ENCODE data around the gene CCR5AS.

CCR5AS gene

DNA sequence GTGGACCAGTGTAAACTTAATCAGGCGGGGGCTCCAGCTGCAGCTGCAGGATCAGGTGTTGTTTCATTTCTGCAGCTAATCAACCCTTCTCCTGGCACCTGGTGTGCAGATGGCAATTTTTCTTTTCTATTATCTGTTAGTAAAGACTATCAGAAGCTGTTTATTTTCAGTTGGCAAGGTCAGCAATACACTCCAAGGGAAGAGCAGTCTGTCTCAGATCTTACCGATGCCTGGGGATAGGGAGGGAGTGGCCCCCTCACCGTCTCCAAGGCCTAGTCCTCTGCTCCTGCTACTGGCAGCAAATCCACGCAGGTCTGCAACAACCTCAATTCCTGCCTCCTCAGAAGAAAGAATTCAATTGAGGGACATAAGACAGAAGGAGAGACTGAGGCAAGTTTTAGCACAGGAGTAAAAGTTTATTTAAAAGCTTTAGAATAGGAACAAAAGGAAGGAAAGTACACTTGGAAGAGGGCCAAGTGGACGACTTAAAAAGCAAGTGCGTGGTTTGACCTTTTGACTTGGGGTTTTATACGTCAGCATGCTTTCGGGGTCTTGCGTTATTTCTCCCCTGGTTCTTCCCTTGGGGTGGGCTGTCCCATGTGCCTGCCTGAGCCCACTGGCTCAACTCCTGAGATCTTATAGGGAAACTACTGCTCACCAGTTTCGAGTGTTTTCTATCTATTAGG, 9.4 kb upstream of the CCR5AS start:
- Mint-ChIP-seq H3K9me3 (no peaks in the 10 kb centered on the region), H3K27me3 (ENCODE audit: low read depth) (no peaks in the 10 kb centered on the region), H3K4me3 (no peak overlapping the region), H3K27ac (no peak overlapping the region), H3K4me1 (peaks cover 22% of the 10 kb centered on the region), H3K36me3 (no peaks in the 10 kb centered on the region)
- TF ChIP-seq, protein P1, sequence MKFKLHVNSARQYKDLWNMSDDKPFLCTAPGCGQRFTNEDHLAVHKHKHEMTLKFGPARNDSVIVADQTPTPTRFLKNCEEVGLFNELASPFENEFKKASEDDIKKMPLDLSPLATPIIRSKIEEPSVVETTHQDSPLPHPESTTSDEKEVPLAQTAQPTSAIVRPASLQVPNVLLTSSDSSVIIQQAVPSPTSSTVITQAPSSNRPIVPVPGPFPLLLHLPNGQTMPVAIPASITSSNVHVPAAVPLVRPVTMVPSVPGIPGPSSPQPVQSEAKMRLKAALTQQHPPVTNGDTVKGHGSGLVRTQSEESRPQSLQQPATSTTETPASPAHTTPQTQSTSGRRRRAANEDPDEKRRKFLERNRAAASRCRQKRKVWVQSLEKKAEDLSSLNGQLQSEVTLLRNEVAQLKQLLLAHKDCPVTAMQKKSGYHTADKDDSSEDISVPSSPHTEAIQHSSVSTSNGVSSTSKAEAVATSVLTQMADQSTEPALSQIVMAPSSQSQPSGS (CRISPR knock-in tag; IDR thresholded peaks at IDR 0.05; ENCODE audit: borderline replicate concordance, low read depth), result no peak
- TF ChIP-seq, protein P2, sequence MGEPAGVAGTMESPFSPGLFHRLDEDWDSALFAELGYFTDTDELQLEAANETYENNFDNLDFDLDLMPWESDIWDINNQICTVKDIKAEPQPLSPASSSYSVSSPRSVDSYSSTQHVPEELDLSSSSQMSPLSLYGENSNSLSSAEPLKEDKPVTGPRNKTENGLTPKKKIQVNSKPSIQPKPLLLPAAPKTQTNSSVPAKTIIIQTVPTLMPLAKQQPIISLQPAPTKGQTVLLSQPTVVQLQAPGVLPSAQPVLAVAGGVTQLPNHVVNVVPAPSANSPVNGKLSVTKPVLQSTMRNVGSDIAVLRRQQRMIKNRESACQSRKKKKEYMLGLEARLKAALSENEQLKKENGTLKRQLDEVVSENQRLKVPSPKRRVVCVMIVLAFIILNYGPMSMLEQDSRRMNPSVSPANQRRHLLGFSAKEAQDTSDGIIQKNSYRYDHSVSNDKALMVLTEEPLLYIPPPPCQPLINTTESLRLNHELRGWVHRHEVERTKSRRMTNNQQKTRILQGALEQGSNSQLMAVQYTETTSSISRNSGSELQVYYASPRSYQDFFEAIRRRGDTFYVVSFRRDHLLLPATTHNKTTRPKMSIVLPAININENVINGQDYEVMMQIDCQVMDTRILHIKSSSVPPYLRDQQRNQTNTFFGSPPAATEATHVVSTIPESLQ (CRISPR knock-in tag; IDR thresholded peaks at IDR 0.05), result no peak
- no peak for TF ChIP-seq ZBTB21 (CRISPR knock-in tag; IDR thresholded peaks at IDR 0.05; ENCODE audit: borderline replicate concordance)
- TF ChIP-seq ZNF232 (CRISPR knock-in tag; IDR thresholded peaks at IDR 0.05), result no peak
- TF ChIP-seq NR3C1 (CRISPR knock-in tag; conservative IDR thresholded peaks at IDR 0.05; ENCODE audit: low read depth), result no peak
- TF ChIP-seq TCF7 (CRISPR knock-in tag; IDR thresholded peaks at IDR 0.05; ENCODE audit: low read depth), result no peak
- no peak for TF ChIP-seq KAT7 (CRISPR knock-in tag; IDR thresholded peaks at IDR 0.05; ENCODE audit: borderline replicate concordance)
- ATAC-seq, result no peak
- CTCF ChIA-PET, result interaction anchor here (1.5 kb wide), 1 partner anchor 38 kb away, joined by 5 read pairs; no protein-coding TSS in a partner anchor
- POLR2A ChIA-PET, result interaction anchor here (0.6 kb wide), 1 partner anchor 881 kb away, joined by 4 read pairs; no protein-coding TSS in a partner anchor
- no peak for DNase-seq (ENCODE audit: low spot score)

DNA sequence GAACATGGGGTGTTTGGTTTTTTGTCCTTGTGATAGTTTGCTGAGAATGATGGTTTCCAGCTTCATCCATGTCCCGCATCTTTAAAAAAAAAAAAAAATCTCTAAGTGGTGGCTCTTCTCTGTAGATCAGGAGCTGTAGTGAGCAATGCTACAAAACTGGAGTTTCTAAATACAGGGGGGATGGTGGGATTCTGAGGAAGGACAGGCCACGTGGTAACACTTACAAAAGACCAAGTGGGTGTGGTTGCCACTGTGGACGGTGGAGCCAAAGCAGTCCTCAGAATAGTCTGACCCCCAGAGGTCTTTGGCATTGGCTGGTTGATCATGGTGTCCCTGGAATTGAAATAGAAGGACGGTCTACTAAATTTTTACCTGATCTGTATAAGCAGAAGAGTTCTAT, 7.9 kb upstream of the CCR5AS start:
- ATAC-seq, result no peak
- Mint-ChIP-seq H3K27me3 (ENCODE audit: low read depth) (no peaks in the 10 kb centered on the region), H3K4me3 (no peak overlapping the region), H3K27ac (no peak overlapping the region), H3K36me3 (no peaks in the 10 kb centered on the region), H3K9me3 (no peaks in the 10 kb centered on the region), H3K4me1 (peaks cover 22% of the 10 kb centered on the region)
- TF ChIP-seq, protein P3, sequence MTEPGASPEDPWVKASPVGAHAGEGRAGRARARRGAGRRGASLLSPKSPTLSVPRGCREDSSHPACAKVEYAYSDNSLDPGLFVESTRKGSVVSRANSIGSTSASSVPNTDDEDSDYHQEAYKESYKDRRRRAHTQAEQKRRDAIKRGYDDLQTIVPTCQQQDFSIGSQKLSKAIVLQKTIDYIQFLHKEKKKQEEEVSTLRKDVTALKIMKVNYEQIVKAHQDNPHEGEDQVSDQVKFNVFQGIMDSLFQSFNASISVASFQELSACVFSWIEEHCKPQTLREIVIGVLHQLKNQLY (CRISPR knock-in tag; IDR thresholded peaks at IDR 0.05), result no peak
- TF ChIP-seq ESRRA (CRISPR knock-in tag; IDR thresholded peaks at IDR 0.05; ENCODE audit: borderline replicate concordance), result no peak
- no peak for TF ChIP-seq GTF2I (CRISPR knock-in tag; conservative IDR thresholded peaks at IDR 0.05)
- ChIA-PET CTCF (no interaction called here), POLR2A (no interaction called here)
- DNase-seq (ENCODE audit: low spot score), result no peak

DNA sequence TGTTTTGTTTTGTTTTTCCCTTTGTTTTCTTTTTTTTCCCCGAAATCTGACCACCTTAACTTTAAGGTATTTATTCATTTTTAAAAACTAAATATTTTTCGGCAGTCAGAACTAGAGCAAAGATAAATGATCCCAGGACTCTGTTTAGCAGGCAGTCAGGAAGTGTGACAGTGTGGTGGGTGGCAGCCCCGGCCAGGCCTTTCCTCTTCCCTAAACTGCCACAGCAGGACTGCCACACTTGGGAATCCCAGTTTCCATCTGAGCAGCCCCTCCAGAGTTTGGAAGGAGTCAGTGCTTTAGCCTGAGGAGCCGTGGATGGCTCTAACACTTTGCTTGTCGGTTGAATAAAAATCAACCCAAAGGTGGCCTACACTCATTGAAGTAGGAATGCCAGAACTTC, 7.1 kb upstream of the CCR5AS start:
- Mint-ChIP-seq H3K9me3 (no peaks in the 10 kb centered on the region), H3K4me1 (peaks cover 22% of the 10 kb centered on the region), H3K36me3 (no peaks in the 10 kb centered on the region), H3K27ac (no peak overlapping the region), H3K27me3 (ENCODE audit: low read depth) (no peaks in the 10 kb centered on the region), H3K4me3 (no peak overlapping the region)
- DNase-seq (ENCODE audit: low spot score), result no peak
- no peak for ATAC-seq
- CTCF ChIA-PET, result interaction anchor here (0.8 to 1.3 kb wide), 2 partner anchors 28 to 30 kb away, joined by 3 read pairs; no protein-coding TSS in a partner anchor
- POLR2A ChIA-PET, result no interaction called here
- no peak for TF ChIP-seq ZNF121 (CRISPR knock-in tag; IDR thresholded peaks at IDR 0.05)
- no peak for TF ChIP-seq CBFB (CRISPR knock-in tag; IDR thresholded peaks at IDR 0.05; ENCODE audit: low read depth)
- no peak for TF ChIP-seq TEAD4 (CRISPR knock-in tag; IDR thresholded peaks at IDR 0.05)
- TF ChIP-seq, protein P4, sequence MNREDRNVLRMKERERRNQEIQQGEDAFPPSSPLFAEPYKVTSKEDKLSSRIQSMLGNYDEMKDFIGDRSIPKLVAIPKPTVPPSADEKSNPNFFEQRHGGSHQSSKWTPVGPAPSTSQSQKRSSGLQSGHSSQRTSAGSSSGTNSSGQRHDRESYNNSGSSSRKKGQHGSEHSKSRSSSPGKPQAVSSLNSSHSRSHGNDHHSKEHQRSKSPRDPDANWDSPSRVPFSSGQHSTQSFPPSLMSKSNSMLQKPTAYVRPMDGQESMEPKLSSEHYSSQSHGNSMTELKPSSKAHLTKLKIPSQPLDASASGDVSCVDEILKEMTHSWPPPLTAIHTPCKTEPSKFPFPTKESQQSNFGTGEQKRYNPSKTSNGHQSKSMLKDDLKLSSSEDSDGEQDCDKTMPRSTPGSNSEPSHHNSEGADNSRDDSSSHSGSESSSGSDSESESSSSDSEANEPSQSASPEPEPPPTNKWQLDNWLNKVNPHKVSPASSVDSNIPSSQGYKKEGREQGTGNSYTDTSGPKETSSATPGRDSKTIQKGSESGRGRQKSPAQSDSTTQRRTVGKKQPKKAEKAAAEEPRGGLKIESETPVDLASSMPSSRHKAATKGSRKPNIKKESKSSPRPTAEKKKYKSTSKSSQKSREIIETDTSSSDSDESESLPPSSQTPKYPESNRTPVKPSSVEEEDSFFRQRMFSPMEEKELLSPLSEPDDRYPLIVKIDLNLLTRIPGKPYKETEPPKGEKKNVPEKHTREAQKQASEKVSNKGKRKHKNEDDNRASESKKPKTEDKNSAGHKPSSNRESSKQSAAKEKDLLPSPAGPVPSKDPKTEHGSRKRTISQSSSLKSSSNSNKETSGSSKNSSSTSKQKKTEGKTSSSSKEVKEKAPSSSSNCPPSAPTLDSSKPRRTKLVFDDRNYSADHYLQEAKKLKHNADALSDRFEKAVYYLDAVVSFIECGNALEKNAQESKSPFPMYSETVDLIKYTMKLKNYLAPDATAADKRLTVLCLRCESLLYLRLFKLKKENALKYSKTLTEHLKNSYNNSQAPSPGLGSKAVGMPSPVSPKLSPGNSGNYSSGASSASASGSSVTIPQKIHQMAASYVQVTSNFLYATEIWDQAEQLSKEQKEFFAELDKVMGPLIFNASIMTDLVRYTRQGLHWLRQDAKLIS (CRISPR knock-in tag; IDR thresholded peaks at IDR 0.05; ENCODE audit: borderline replicate concordance), result no peak
- TF ChIP-seq, protein P5, sequence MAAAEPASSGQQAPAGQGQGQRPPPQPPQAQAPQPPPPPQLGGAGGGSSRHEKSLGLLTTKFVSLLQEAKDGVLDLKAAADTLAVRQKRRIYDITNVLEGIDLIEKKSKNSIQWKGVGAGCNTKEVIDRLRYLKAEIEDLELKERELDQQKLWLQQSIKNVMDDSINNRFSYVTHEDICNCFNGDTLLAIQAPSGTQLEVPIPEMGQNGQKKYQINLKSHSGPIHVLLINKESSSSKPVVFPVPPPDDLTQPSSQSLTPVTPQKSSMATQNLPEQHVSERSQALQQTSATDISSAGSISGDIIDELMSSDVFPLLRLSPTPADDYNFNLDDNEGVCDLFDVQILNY (CRISPR knock-in tag; IDR thresholded peaks at IDR 0.05), result no peak
- TF ChIP-seq, protein P6, sequence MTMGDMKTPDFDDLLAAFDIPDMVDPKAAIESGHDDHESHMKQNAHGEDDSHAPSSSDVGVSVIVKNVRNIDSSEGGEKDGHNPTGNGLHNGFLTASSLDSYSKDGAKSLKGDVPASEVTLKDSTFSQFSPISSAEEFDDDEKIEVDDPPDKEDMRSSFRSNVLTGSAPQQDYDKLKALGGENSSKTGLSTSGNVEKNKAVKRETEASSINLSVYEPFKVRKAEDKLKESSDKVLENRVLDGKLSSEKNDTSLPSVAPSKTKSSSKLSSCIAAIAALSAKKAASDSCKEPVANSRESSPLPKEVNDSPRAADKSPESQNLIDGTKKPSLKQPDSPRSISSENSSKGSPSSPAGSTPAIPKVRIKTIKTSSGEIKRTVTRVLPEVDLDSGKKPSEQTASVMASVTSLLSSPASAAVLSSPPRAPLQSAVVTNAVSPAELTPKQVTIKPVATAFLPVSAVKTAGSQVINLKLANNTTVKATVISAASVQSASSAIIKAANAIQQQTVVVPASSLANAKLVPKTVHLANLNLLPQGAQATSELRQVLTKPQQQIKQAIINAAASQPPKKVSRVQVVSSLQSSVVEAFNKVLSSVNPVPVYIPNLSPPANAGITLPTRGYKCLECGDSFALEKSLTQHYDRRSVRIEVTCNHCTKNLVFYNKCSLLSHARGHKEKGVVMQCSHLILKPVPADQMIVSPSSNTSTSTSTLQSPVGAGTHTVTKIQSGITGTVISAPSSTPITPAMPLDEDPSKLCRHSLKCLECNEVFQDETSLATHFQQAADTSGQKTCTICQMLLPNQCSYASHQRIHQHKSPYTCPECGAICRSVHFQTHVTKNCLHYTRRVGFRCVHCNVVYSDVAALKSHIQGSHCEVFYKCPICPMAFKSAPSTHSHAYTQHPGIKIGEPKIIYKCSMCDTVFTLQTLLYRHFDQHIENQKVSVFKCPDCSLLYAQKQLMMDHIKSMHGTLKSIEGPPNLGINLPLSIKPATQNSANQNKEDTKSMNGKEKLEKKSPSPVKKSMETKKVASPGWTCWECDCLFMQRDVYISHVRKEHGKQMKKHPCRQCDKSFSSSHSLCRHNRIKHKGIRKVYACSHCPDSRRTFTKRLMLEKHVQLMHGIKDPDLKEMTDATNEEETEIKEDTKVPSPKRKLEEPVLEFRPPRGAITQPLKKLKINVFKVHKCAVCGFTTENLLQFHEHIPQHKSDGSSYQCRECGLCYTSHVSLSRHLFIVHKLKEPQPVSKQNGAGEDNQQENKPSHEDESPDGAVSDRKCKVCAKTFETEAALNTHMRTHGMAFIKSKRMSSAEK (CRISPR knock-in tag; IDR thresholded peaks at IDR 0.05; ENCODE audit: borderline replicate concordance), result no peak
- TF ChIP-seq MYBL2 (CRISPR knock-in tag; IDR thresholded peaks at IDR 0.05), result no peak
- TF ChIP-seq ESRRA (CRISPR knock-in tag; IDR thresholded peaks at IDR 0.05; ENCODE audit: borderline replicate concordance), result no peak
- TF ChIP-seq HMGA2 (CRISPR knock-in tag; IDR thresholded peaks at IDR 0.05), result no peak
